Measurements from ENCODE around the gene CST9L.
A peak's percentile ranks its signal among the peaks of the same experiment; 100 is the strongest.
"Not testable (repeated sequence)": the region's sequence is repeated elsewhere in the genome, so short reads cannot be mapped to it uniquely, and the experiment has no call there.

CST9L gene

DNA sequence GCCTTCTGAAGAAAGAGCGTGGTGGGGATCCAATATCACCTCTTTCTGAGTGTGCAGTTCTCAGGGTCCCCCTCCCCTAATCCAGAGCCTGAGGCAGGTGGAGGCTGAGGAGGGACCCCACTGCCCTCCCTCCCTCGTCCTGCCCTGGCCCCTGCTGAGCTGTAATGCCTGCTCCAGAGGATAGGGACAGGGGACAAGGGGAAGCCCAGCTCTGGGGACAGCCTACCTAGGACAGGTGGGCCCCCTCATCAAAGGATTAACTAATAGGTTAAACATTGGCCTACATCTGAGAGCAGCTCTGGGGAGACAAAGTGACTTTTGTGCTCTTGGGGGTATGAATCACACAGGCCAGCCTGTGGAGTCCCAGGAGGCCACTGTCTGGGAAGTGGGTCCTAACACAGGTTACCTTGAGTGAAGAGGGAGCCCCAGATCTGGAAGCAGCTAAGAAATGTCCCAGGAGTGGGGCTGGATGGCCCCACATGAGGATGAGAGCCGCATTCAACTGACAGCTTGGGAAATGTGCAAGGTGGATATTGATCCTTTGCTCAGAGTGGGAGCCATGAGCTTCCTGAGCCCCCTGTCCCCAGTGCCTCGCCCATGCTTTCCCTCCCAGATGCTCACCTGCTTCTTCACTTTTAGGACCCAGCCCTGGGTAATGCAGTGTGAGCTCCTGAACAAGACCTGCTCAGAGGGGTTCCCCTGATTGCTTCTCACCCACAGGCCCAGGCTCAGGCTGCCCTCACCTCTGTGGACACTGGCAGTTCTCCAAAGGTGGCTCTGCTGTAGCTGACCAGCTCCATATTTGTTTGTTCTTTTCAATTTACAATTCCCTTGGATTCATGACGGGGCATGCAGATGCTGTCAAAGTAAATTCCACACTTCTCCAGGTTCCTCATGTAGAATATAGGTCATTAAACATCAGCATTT, 17.8 kb upstream of the CST9L start:
- DNase-seq: no peak

DNA sequence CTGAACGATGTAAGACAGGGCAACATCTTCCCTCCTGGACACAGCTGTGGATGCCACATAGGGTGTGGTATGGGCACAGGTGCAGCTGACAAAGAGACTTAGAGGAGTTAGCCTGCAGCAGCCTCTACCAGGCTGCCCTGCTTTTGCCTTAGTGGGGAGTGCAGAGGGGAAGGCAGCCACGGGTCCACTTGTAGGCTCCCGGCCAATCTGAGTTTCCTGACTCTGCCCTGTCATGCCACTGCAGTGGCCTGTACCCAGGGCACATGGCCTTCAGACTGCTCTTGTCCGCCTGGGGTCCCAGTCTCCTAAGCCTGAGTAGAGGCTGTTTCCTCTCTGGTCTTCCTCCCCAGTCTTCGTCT, 17.1 kb upstream of the CST9L start:
- peak in 1 of 3 donors; percentile 14 for DNase-seq

DNA sequence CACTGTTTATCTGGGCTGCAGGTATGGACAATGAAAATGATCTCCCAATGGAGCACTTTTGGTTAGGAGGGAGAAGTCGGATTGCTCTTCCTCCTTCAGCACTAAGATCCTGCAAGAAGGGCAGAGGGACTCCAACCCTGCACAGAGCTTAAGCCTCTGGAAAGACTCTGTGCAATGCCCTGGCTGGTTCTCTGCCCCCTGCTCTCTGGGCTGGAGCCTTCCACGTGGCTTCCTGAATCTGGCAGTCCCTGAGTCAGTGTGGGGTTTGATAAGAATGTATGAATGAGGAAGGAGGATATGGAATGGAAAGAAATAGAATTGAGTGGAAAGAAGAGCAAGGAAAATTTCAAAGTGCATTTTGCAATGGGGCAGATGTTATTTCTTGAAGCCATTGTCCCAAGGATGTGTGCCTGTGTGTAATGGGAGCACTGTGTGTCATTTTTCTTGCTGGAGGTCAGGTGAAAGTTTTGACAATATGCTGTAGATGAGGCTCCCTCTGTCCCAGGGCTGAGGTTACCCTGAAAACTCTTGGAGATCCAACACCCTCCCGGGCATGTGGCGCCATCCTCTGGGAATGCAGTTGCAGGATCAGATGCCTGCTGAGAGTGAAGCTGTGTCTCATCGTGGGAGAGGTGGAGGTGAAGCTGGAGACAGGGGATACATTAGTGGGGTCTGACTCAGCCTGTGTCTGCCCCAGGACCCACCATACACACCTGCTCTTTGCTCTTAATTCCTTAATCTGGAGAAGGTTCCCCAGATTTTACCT, 16.3 kb upstream of the CST9L start:
- DNase-seq: peak in 2 of 3 donors; percentile 18 to 22

DNA sequence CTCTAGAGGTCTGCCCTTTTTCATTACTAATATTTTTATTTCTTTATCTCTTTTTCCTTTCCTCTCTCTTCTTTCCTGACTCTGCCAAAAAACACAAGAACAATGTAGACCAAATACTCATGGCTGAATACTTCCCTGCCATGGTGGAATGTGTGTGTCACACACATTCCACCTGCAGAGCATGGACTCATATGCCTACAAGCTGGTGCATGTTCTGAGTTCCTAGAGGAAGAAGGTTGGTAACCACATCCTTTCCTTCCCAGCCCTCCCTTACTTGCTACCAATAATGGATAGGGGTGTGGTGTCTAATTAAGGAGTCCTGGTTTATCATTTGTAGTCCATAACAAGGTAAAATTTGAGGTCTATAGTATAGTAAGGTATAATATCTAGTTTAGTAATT, 15.2 kb upstream of the CST9L start:
- no peak for DNase-seq

GRCh38 chr20:23582293-23582692, 14.0 kb upstream of the CST9L start:
- peak in 1 of 3 donors; percentile 8 for DNase-seq

DNA sequence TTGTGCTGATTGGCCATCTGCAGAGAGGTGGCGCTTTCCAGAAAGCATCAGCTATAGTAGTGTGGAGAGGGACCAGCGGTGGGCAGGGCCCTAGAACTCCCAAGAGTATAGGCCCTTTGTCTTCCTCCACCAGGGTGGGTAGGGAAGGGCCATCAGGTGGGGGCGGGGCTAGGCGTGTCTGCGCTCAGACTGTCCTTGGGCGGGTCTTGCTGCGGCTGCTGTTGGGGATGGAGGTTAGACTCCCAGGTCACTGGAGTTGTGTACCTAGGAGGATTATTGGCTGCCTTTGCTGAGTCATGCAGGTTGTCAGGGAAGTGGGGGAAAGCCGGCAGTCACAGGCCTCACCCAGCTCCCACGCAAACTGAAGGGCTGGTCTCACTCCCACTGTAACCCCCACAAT, 13.5 kb upstream of the CST9L start:
- not testable (repeated sequence) for DNase-seq

- peak in 1 of 3 donors; percentile 16 for DNase-seq
Observed at GRCh38 chr20:23574977-23575376, 6.7 kb upstream of the CST9L start.

- peak; percentile 52 to 67 (median 64) for DNase-seq
Observed at GRCh38 chr20:23570178-23570760, 2.0 kb upstream of the CST9L start.

GRCh38 chr20:23569570-23569969, 1.3 kb upstream of the CST9L start:
- peak in 1 of 3 donors; percentile 14 for DNase-seq

DNA sequence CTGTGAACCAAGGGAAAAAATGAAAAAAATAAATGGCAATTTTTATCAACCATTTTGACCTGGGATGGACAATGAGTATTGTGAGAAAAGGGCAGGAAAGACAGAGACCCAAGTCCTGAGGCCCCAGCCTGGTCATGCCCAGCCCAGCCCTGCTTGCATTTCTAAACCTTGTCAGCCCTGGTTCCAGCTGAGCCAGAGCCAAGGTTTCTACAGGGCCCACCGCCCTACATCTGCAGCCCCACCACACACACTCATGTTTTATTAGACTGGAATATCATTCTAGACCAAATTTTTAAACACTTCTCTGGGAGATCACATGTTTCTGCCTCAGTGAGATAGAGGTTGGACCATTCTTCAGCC, 667 bp upstream of the CST9L start:
- DNase-seq: no peak

DNA sequence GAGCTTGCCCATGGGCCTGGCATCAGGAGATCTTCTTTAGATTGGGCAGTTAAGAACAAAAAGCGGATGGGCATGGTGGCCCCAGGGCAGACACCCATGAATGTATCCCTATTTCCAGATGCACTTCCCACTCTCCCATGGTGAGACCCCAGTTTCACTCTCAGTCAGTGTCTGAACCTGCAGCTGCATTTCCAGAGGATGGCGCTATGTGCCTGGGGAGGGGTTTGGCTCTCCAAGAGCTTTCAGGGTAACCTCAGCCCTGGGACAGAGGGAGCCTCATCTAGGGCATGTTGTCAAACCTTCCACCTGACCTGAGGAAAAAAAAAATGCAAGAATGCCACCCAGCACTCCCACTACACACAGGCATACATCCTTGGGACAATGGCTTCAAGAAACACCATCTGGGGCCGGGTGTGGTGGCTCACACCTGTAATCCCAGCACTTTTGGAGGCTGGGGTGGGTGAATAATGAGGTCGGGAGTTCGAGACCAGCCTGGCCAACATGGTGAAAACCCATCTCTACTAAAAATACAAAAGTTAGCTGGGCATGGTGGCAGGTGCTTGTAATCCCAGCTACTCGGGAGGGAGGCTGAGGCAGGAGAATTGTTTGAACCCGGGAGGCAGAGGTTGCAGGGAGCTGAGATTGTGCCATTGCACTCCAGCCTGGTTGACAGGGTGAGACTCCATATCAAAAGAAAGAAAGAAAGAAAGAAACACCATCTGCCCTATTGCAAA, 1.9 kb downstream of the CST9L start:
- peak in 1 of 3 donors; percentile 4 for DNase-seq

DNA sequence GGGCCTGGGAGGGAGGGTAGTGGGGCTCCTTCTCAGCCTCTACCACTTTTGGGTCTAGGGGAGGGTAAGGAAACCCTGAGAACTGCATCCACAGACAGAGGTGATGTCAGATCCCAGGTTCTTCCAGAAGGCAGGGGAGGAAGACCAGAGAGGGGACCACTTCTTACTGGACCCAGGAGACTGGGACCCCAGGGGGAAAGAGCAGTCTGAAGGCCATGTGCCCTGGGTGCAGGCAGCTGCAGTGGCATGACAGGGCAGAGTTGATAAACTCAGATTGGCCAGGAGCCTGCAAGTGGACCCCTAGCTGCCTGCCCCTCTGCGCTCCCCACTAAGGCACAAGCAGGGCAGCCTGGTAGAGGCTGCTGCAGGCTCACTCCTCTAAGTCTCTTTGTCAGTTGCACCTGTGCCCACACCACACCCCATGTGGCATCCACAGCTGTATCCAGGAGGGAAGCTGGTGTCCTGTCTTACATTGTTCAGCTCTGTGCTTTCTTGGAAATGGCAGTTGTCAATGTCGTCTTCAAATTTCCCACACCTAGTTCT, 2.7 kb downstream of the CST9L start:
- peak in 1 of 3 donors; percentile 3 for DNase-seq

- DNase-seq: no peak
Observed at GRCh38 chr20:23564927-23565326, 3.4 kb downstream of the CST9L start.

DNA sequence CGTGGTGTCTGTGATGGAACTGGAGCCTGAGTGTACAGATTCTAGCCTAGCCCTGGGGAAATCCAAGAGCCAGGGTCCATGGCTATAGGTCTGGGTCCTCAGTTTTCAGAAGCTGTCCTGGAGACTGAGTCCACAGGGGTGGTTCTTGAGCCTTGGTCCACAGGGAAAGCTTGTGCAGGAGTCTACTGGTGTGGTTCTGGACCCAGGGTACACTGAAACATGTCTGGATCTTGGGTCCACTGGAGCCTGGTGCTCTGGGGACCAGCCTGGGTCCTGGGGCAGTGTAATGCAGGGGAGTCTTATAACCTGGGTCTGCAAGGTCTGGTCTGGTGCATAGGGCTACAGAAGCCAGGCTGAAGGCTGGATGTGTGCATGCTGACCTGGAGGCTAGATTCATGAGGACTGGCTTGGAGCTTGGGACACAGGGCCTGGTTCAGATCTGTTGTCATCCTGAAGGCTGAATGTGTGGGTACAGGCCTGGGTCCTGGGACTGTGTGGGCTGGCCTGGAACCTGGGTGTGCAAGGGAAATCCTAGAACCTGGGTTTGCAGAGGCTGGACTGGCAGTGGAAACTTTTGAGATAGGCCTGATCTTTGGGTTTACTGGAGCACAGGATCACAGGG, 5.5 kb downstream of the CST9L start:
- DNase-seq: peak in 1 of 3 donors; percentile 12

- DNase-seq: no peak
Observed at GRCh38 chr20:23554401-23554800, 13.9 kb downstream of the CST9L start.

- DNase-seq: no peak
Observed at GRCh38 chr20:23551786-23552185, 16.5 kb downstream of the CST9L start.

DNA sequence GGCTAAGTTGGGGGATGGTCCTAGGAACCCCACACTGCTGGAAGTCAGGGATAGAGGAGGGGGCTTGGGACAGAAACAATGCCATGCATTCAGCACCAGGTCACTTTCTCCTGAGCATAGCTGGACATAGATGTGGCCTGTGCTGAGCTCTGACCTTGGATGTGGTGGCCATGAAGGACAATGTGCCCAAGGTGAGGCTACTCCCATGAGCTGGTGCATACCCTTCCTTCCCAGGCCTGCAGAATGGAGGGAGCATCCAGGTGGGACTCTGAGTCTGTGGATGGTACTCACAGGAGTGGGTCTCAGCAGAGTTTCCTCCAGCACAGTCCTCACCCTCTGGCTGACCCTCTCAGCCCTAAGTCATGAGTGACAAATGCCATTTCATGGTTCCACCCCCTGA, 16.9 kb downstream of the CST9L start:
- no peak for DNase-seq

DNA sequence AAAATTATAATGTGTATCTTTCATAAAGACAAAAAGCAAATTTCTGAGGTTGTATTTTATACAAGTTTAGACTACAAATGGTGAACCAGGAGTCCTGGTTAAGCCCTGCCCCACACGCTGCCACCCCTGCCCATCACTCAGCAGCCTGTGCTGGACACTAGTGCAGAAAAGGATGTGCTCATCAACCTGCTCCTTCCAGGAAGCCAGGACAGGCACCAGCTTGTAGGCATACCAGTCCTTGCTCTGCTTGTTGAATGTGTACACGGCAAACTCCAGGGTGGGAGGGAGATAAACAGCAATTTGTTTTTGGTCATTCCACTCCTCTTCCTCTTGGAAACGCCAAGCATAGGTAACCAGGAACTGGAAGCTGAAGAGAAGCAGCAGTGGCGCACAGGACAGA, 18.1 kb downstream of the CST9L start:
- no peak for DNase-seq

DNA sequence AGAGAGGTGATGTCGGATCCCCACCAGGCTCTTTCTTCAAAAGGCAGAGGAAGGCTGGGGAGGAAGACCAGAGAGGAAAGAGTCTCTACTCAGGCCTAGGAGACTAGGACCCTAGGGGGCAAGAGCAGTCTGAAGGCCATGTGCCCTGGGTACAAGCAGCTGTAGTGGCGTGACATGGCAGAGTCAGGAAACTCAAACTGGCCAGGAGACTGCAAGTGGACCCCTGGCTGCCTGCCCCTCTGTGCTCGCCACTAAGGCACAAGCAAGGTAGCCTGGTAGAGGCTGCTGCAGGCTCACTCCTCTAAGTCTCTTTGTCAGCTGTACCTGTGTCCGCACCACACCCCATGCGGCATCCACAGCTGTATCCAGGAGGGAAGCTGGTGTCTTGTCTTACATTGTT, 19.9 kb downstream of the CST9L start:
- DNase-seq: no peak

DNA sequence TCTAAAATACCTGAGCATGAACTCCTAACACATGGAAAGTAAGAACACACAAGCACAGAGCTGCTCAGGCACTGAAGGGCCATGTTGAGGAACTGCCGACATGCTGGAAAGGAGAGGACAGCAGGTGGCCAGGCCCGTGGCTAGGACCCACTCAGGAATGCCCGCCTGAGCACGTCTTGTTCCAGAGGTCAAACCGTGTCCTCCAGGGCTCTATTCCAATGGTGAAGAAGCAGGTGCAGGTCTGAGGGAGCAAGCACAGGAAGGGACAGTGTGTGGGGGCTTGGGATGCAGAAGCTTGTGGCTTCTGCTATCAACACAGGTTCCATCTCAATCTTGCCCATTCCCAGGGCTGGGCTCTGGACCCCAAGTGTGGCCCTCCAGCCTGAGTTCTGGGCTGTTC, 20.7 kb downstream of the CST9L start:
- DNase-seq: no peak

GRCh38 chr20:23546435-23547144, 21.7 kb downstream of the CST9L start:
- no peak for DNase-seq

- no peak for DNase-seq
Observed at GRCh38 chr20:23544133-23544532, 24.2 kb downstream of the CST9L start.
